Endothelial cell of umbilical vein (primary cell): ENCODE results near the gene KRTAP4-11. TPM values are rescaled to one million over a fixed set of nuclear protein-coding genes. Genes with fewer than 3 reads are reported as not detected.
"Not testable (repeated sequence)": the region's sequence is repeated elsewhere in the genome, so short reads cannot be mapped to it uniquely, and the experiment has no call there.

Experiments
- BruUV-seq: library from RNA; stranded (reverse); fragments of 400-500 nt; replicated peaks from 2 replicates; lab custom pipeline; 2021; lab: Mats Ljungman, UMichigan
- CTCF ChIA-PET: fragments of 300-600, 350-600 bp; sonication (Branson Sonifier 250); formaldehyde crosslinking; loops from one replicate; lab custom pipeline; 2021; ENCODE audit warnings: antibody characterized with exemption, inconsistent platforms; lab: Charles Lee
- POLR2A ChIA-PET: fragments of 300-600, 350-600 bp; sonication (Branson Sonifier 250); formaldehyde crosslinking; loops from one replicate; lab custom pipeline; 2021; ENCODE audit warnings: antibody characterized with exemption, inconsistent platforms; lab: Charles Lee
- DNase-seq: peaks from one replicate; pipeline ENCODE4 v3.0.0-alpha.2; 2011; ENCODE audit warnings: low read depth, low spot score
- FAIRE-seq: peaks from 2 replicates; lab custom pipeline; 2011; peaks lifted over from hg19 to GRCh38; lab: Jason Lieb, UNC
- H2AFZ ChIP-seq: 2 replicates; pipeline ENCODE4 v1.6.0; 2012; ENCODE audit warnings: low read depth, low read length, control low read depth, inconsistent platforms
- H3K27ac ChIP-seq: 2 replicates; pipeline ENCODE4 v1.5.1; 2011; ENCODE audit warnings: low read depth, mild to moderate bottlenecking, control low read depth, low read length, moderate library complexity; ENCODE audit not compliant: insufficient read depth
- H3K27me3 ChIP-seq, 2 experiments: 2 replicates each; pipeline versions ENCODE4 v1.6.0 to v1.6.1; 2011; ENCODE audit warnings: low read length in 2 of 2, mixed read lengths in 1 of 2; ENCODE audit not compliant: control insufficient read depth in 2 of 2, insufficient read depth in 2 of 2
- H3K36me3 ChIP-seq, 2 experiments: 2 replicates in 1 of 2; 3 replicates in 1 of 2; pipeline ENCODE4 v1.5.1; 2011; ENCODE audit warnings: low read length in 2 of 2, mild to moderate bottlenecking in 1 of 2, moderate library complexity in 1 of 2; ENCODE audit not compliant: control insufficient read depth in 2 of 2, insufficient read depth in 2 of 2; ENCODE audit errors: extremely low read depth in 1 of 2
- H3K4me1 ChIP-seq: 3 replicates; pipeline ENCODE4 v1.5.1; 2011; ENCODE audit warnings: mild to moderate bottlenecking, low read length; ENCODE audit not compliant: control insufficient read depth, insufficient read depth; ENCODE audit errors: extremely low read depth
- H3K4me2 ChIP-seq: 2 replicates; pipeline ENCODE4 v1.6.1; 2011; ENCODE audit warnings: low read length, control low read depth, mixed read lengths; ENCODE audit not compliant: insufficient read depth
- H3K4me3 ChIP-seq, 3 experiments: fragments of 200-600 bp in 1 of 3; sonication (generic), shearing (Covaris generic) in 1 of 3; replicated peaks in 1 of 3; 2 replicates each; pipeline ENCODE4 v1.5.1; 2011 to 2016; ENCODE audit warnings: control low read depth in 3 of 3, low read length in 3 of 3, mild to moderate bottlenecking in 2 of 3, inconsistent platforms in 1 of 3, low read depth in 1 of 3, moderate library complexity in 1 of 3; ENCODE audit not compliant: insufficient read depth in 1 of 3
- H3K79me2 ChIP-seq: 2 replicates; pipeline ENCODE4 v1.6.0; 2012; ENCODE audit warnings: low read length, inconsistent platforms; ENCODE audit not compliant: control insufficient read depth, insufficient read depth
- H3K9ac ChIP-seq: replicated peaks from 2 replicates; pipeline ENCODE3; 2011; ENCODE audit warnings: low read length, control low read depth; ENCODE audit not compliant: insufficient read depth; ENCODE audit errors: extremely low read depth
- H3K9me1 ChIP-seq: replicated peaks from 3 replicates; pipeline ENCODE4 v1.6.0; 2011; ENCODE audit warnings: mild to moderate bottlenecking, low read length; ENCODE audit not compliant: control insufficient read depth, insufficient read depth; ENCODE audit errors: extremely low read depth
- H3K9me3 ChIP-seq: replicated peaks from 2 replicates; pipeline ENCODE4 v1.5.1; 2012; ENCODE audit warnings: low read length, inconsistent platforms; ENCODE audit not compliant: control insufficient read depth, insufficient read depth
- H4K20me1 ChIP-seq: replicated peaks from 2 replicates; pipeline ENCODE3; 2011; ENCODE audit warnings: mild to moderate bottlenecking, low read length; ENCODE audit not compliant: control insufficient read depth, insufficient read depth; ENCODE audit errors: extremely low read depth
- CTCF ChIP-seq, 2 donors: IDR thresholded peaks; 1 replicate in 1 of 2; 2 replicates in 1 of 2; pipeline ENCODE4 v1.5.1; 2011; ENCODE audit warnings: low read length in 2 of 2, mild to moderate bottlenecking in 2 of 2, moderate library complexity in 2 of 2, control low read depth in 1 of 2, inconsistent platforms in 1 of 2, low read depth in 1 of 2; ENCODE audit not compliant: insufficient read depth in 1 of 2; ENCODE audit errors: extremely low read depth in 1 of 2
- EZH2 ChIP-seq: IDR thresholded peaks from 2 replicates; pipeline ENCODE4 v1.6.1; 2012; ENCODE audit warnings: borderline replicate concordance, low read depth, mild to moderate bottlenecking, moderate library complexity, low read length, inconsistent platforms; ENCODE audit not compliant: severe bottlenecking
- FOS ChIP-seq: IDR thresholded peaks from 2 replicates; pipeline ENCODE4 v1.6.1; 2011; ENCODE audit warnings: mild to moderate bottlenecking, low read length, moderate library complexity, borderline replicate concordance; ENCODE audit not compliant: insufficient read depth
- GATA2 ChIP-seq: IDR thresholded peaks from 2 replicates; pipeline ENCODE4 v1.7.0; 2011; ENCODE audit warnings: low read depth, mild to moderate bottlenecking, moderate library complexity, mixed read lengths, low read length; ENCODE audit not compliant: insufficient read length, insufficient read depth
- JUN ChIP-seq: IDR thresholded peaks from 2 replicates; pipeline ENCODE4 v1.6.1; 2011; ENCODE audit warnings: borderline replicate concordance, low read depth; ENCODE audit not compliant: insufficient read length, insufficient read depth
- MAX ChIP-seq: IDR thresholded peaks from 2 replicates; pipeline ENCODE4 v1.6.1; 2011; ENCODE audit not compliant: insufficient read depth, insufficient read length
- MYC ChIP-seq: IDR thresholded peaks from one replicate; pipeline ENCODE4 v1.6.1; 2011; ENCODE audit warnings: mild to moderate bottlenecking, low read depth, low read length
- POLR2A ChIP-seq: IDR thresholded peaks from 2 replicates; pipeline ENCODE4 v1.6.1; 2012; ENCODE audit warnings: low read depth, mild to moderate bottlenecking, control low read depth, low read length
- POLR2AphosphoS5 ChIP-seq: IDR thresholded peaks from 2 replicates; pipeline ENCODE4 v1.6.1; 2012; ENCODE audit warnings: low read depth, mild to moderate bottlenecking, control low read depth, low read length, moderate library complexity; ENCODE audit not compliant: insufficient read depth
- dilution Hi-C: fragments of 300-500 bp; cut with MboI; formaldehyde crosslinking; loops from one replicate; pipeline ENCODE4 v1.15.0; 2019; ENCODE audit warnings: low sequenced_read_pairs; ENCODE audit not compliant: extremely low pct_ligation_motif_present
- intact Hi-C: fragments of 100-400 bp; cut with micrococcal nuclease; formaldehyde crosslinking; loops from one replicate; pipeline ENCODE4 v1.10.0; 2022
- polyA plus RNA-seq, 4 experiments: library from polyadenylated mRNA; depleted of rRNA in 3 of 4; stranded (reverse) in 3 of 4; unstranded in 1 of 4; fragments of >200 nt; gene quantifications; 2 replicates each; pipeline versions ENCODE4 v1.2.1 to v1.2.3, GENCODE V29; 2011 to 2012; ENCODE audit warnings: missing spikeins in 1 of 4
- total RNA-seq: library from RNA; stranded (reverse); gene quantifications from 2 replicates; pipeline ENCODE4 v1.2.3, GENCODE V29; 2021

KRTAP4-11 gene
- total and polyA plus RNA-seq, 2 donors (not counting 3 experiments of a cell fraction or from before 2014, with no cell fraction given), result not detected

- BruUV-seq, result no TSS peak
- CTCF ChIA-PET, result interaction anchor here (1.6 kb wide), 1 partner anchor 49 kb away, joined by 3 read pairs; the partner anchor contains the start of gene KRTAP2-3
- FAIRE-seq, result no peak
- Histone ChIP-seq H3K27me3 (peaks cover 0 to 2% of the 10 kb centered on the region in 2 experiments), H2AFZ (no peak overlapping the region), H3K4me2 (no peak overlapping the region), H3K4me1 (no peaks in the 10 kb centered on the region), H3K27ac (no peak overlapping the region), H3K9ac (no peak overlapping the region), H3K4me3 (no peak overlapping the region), H3K79me2 (no peaks in the 10 kb centered on the region), H3K9me3 (no peaks in the 10 kb centered on the region), H4K20me1 (no peaks in the 10 kb centered on the region), H3K36me3 (no peaks in the 10 kb centered on the region), H3K9me1 (no peaks in the 10 kb centered on the region)
- TF ChIP-seq GATA2 (no peak), POLR2A (no peak), EZH2 (no peak), CTCF (IDR thresholded peaks at IDR 0.05; ENCODE audit: extremely low read depth in 1 of 2, insufficient read depth in 1 of 2, low read depth in 1 of 2, low read length in 2 of 2) (no peak), JUN (no peak), FOS (no peak), MAX (no peak), POLR2AphosphoS5 (no peak), MYC (no peak)
- POLR2A ChIA-PET, result no interaction called here
- intact Hi-C loops, result no loop called here
- DNase-seq, result no peak
- dilution Hi-C loops, result no loop called here
Measured at GRCh38 chr17:41107941-41108450, 10.2 kb downstream of the KRTAP4-11 start.

- POLR2A ChIA-PET, H3K79me2 ChIP-seq: not testable (repeated sequence)
Measured at GRCh38 chr17:41105347-41105746, 12.8 kb downstream of the KRTAP4-11 start, which contains the start of gene KRTAP4-9. Gene KRTAP4-9, plus strand, starts transcription at chr17:41105389. Its CDS starts 0 bp downstream, at chr17:41105389.

More at GRCh38 chr17:41105347-41105746, 12.8 kb downstream of the KRTAP4-11 start, which contains the start of gene KRTAP4-9:
- CTCF ChIA-PET, BruUV-seq, H2AFZ ChIP-seq, dilution Hi-C loops, H3K27me3 ChIP-seq, H3K9me3 ChIP-seq, H3K4me3 ChIP-seq, H3K36me3 ChIP-seq, H3K4me2 ChIP-seq, H4K20me1 ChIP-seq, H3K27ac ChIP-seq, H3K4me1 ChIP-seq, FAIRE-seq, intact Hi-C loops, H3K9ac ChIP-seq, H3K9me1 ChIP-seq, DNase-seq: not testable (repeated sequence)
